Neural progenitor cell (in vitro differentiated cells): ENCODE results near the gene OR5B17. TPM values are rescaled to one million over a fixed set of nuclear protein-coding genes. Genes with fewer than 3 reads are reported as not detected.

Source experiments
- DNase-seq: peaks from one replicate; pipeline ENCODE4 v3.0.0-alpha.2; 2016; ENCODE audit warnings: low spot score
- H2AFZ ChIP-seq: fragments of 200-600 bp; sonication (generic); replicated peaks from 2 replicates; pipeline ENCODE4 v1.6.1; 2016; ENCODE audit warnings: antibody characterized with exemption
- H3F3A ChIP-seq: fragments of 200-600 bp; sonication (generic); 2 replicates; pipeline ENCODE4 v1.6.1; 2016; ENCODE audit warnings: antibody characterized with exemption, low read depth
- H3K27ac ChIP-seq: fragments of 200-600 bp; sonication (generic); 2 replicates; pipeline ENCODE4 v1.5.1; 2016; ENCODE audit warnings: mild to moderate bottlenecking
- H3K27me3 ChIP-seq: fragments of 200-600 bp; sonication (generic); 2 replicates; pipeline ENCODE4 v1.6.1; 2016; ENCODE audit warnings: mild to moderate bottlenecking, moderate library complexity
- H3K36me3 ChIP-seq: fragments of 200-600 bp; sonication (generic); 2 replicates; pipeline ENCODE4 v1.5.1; 2016
- H3K4me1 ChIP-seq: fragments of 200-600 bp; sonication (generic); 2 replicates; pipeline ENCODE4 v1.6.1; 2016; ENCODE audit warnings: mixed run types
- H3K4me2 ChIP-seq: fragments of 200-600 bp; sonication (generic); 2 replicates; pipeline ENCODE4 v1.6.1; 2016
- H3K4me3 ChIP-seq: fragments of 200-600 bp; sonication (generic); 2 replicates; pipeline ENCODE4 v1.5.1; 2016
- H3K79me2 ChIP-seq: fragments of 200-600 bp; sonication (generic); 2 replicates; pipeline ENCODE4 v1.6.1; 2016; ENCODE audit warnings: low read depth
- H3K9ac ChIP-seq: fragments of 200-600 bp; sonication (generic); 2 replicates; pipeline ENCODE4 v1.6.1; 2016
- H3K9me3 ChIP-seq: fragments of 200-600 bp; sonication (generic); 2 replicates; pipeline ENCODE4 v1.5.1; 2016; ENCODE audit warnings: low read depth
- H4K20me1 ChIP-seq: fragments of 200-600 bp; sonication (generic); 2 replicates; pipeline ENCODE4 v1.6.1; 2016; ENCODE audit warnings: low read depth
- H3K27ac Mint-ChIP-seq: 3 replicates; pipeline ENCODE4 v1.8.0; 2021; ENCODE audit warnings: mixed read lengths
- H3K27me3 Mint-ChIP-seq: 2 replicates; pipeline ENCODE4 v1.8.0; 2022; ENCODE audit warnings: low read depth, mild to moderate bottlenecking, inconsistent platforms, moderate library complexity, mixed read lengths; ENCODE audit not compliant: insufficient read depth
- H3K36me3 Mint-ChIP-seq: 3 replicates; pipeline ENCODE4 v1.8.0; 2021; ENCODE audit warnings: mixed read lengths
- H3K4me1 Mint-ChIP-seq: 3 replicates; pipeline ENCODE4 v1.8.0; 2021; ENCODE audit warnings: mixed read lengths
- H3K4me3 Mint-ChIP-seq: 3 replicates; pipeline ENCODE4 v1.8.0; 2021; ENCODE audit warnings: mild to moderate bottlenecking, moderate library complexity, mixed read lengths
- H3K9me3 Mint-ChIP-seq: 3 replicates; pipeline ENCODE4 v1.8.0; 2020; ENCODE audit warnings: mixed read lengths
- EZH2 ChIP-seq: fragments of 200-600 bp; sonication (generic); IDR thresholded peaks from 2 replicates; pipeline ENCODE4 v1.6.1; 2017; ENCODE audit warnings: antibody characterized with exemption, mild to moderate bottlenecking, moderate library complexity
- EZH2phosphoT487 ChIP-seq: fragments of 200-600 bp; sonication (generic); IDR thresholded peaks from 2 replicates; pipeline ENCODE4 v1.6.1; 2017; ENCODE audit warnings: antibody characterized with exemption
- total RNA-seq: library from RNA; depleted of rRNA; stranded (reverse); fragments of >200 nt; gene quantifications from 2 replicates; pipeline ENCODE4 v1.2.3, GENCODE V29; 2015; ENCODE audit warnings: low replicate concordance
- TF ChIP-seq, protein P1 (sequence below): fragments of 200-600 bp; sonication (generic); IDR thresholded peaks from 2 replicates; pipeline ENCODE4 v1.5.1; 2017; ENCODE audit warnings: antibody characterized with exemption, mild to moderate bottlenecking

Gene OR5B17
- total RNA-seq, 1 donor from 2014 or later: not detected

DNA sequence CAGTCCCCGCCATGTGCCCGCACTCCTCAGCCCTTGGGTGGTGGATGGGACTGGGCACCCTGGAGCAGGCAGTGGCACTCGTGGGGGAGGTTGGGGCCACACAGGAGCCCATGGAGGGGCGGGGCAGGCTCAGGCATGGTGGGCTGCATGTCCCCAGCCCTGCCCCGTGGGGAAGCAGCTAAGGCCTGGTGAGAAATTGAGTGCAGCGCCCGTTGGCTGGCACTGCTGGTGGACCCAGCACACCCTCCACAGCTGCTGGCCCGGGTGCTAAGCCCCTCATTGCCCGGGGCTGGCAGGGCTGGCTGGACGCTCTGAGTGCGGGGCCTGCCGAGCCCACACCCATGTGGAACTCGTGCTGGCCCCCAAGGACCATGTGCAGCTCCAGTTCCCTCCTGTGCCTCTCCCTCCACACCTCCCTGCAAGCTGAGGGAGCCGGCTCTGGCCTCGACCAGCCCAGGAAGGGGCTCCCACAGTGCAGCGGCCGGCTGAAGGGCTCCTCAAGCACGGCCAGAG lies 31.7 kb upstream of the OR5B17 start:
- no peak overlapping the region for H3K4me2 ChIP-seq
- no peaks in the 10 kb centered on the region for H3K27me3 Mint-ChIP-seq
- no peak overlapping the region for H2AFZ ChIP-seq
- no peaks in the 10 kb centered on the region for H3F3A ChIP-seq
- H3K4me1 Mint-ChIP-seq: no peaks in the 10 kb centered on the region
- DNase-seq: no peak
- H3K27me3 ChIP-seq: no peaks in the 10 kb centered on the region
- H4K20me1 ChIP-seq: no peaks in the 10 kb centered on the region
- H3K4me1 ChIP-seq: no peaks in the 10 kb centered on the region
- H3K27ac Mint-ChIP-seq: no peak overlapping the region
- no peaks in the 10 kb centered on the region for H3K36me3 Mint-ChIP-seq
- no peak overlapping the region for H3K4me3 ChIP-seq
- H3K4me3 Mint-ChIP-seq: no peak overlapping the region
- no peak overlapping the region for H3K9ac ChIP-seq
- H3K9me3 Mint-ChIP-seq: peaks cover 10% of the 10 kb centered on the region
- H3K36me3 ChIP-seq: no peaks in the 10 kb centered on the region
- peaks cover 3% of the 10 kb centered on the region for H3K9me3 ChIP-seq
- H3K27ac ChIP-seq: no peak overlapping the region
- TF ChIP-seq EZH2phosphoT487 (no peak), EZH2 (no peak)
- TF ChIP-seq, protein P1, sequence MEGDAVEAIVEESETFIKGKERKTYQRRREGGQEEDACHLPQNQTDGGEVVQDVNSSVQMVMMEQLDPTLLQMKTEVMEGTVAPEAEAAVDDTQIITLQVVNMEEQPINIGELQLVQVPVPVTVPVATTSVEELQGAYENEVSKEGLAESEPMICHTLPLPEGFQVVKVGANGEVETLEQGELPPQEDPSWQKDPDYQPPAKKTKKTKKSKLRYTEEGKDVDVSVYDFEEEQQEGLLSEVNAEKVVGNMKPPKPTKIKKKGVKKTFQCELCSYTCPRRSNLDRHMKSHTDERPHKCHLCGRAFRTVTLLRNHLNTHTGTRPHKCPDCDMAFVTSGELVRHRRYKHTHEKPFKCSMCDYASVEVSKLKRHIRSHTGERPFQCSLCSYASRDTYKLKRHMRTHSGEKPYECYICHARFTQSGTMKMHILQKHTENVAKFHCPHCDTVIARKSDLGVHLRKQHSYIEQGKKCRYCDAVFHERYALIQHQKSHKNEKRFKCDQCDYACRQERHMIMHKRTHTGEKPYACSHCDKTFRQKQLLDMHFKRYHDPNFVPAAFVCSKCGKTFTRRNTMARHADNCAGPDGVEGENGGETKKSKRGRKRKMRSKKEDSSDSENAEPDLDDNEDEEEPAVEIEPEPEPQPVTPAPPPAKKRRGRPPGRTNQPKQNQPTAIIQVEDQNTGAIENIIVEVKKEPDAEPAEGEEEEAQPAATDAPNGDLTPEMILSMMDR: no peak
- no peaks in the 10 kb centered on the region for H3K79me2 ChIP-seq

DNA sequence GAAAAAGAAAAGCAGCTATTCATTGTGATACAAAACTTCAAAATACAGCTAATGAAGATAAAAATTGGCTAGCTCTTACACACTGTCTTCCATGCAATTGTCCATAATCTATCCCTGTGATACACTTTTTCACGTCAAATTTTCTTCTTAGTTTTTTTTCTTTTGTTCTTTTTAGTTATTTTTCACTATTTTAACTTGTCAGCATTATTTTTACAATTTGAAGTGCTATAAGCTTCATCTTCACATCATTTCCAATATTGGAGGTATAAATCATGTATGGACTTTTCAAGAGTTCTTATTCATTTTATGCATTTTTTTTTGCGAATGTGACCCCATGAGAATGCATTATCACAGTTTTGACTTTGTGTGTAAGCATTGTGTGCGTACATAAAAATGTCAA lies 4.1 kb downstream of the OR5B17 start:
- no peak for TF ChIP-seq EZH2phosphoT487
- TF ChIP-seq EZH2: no peak
- TF ChIP-seq, protein P1: no peak
- Histone ChIP-seq H3K36me3 (no peaks in the 10 kb centered on the region), H3K4me3 (no peak overlapping the region), H3K4me2 (no peak overlapping the region), H3K79me2 (no peaks in the 10 kb centered on the region), H3K9ac (no peak overlapping the region), H3K4me1 (no peaks in the 10 kb centered on the region), H3K27me3 (no peaks in the 10 kb centered on the region), H2AFZ (no peak overlapping the region), H3K27ac (no peak overlapping the region), H3F3A (no peaks in the 10 kb centered on the region), H4K20me1 (no peaks in the 10 kb centered on the region), H3K9me3 (no peaks in the 10 kb centered on the region)
- Mint-ChIP-seq H3K36me3 (no peaks in the 10 kb centered on the region), H3K27ac (no peak overlapping the region), H3K4me1 (no peaks in the 10 kb centered on the region), H3K27me3 (no peaks in the 10 kb centered on the region), H3K9me3 (no peaks in the 10 kb centered on the region), H3K4me3 (no peak overlapping the region)
- no peak for DNase-seq

DNA sequence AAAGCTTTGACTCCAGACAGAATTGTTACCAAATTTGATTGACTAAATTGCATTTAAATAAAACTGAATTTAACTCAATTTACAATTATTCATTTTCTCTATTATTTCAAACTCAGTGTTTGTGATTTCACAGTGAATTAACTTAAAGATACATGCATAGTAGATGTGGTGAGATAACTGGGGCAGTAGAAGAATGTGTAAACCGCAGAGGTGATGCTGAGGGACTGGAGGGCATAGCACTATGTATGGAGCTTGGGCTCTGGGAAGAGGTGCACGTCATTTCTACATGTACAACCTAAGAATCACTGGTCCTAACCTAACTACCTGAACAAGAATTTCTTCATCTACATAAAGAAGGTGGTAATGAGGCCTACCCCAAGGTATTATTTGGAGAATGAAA lies 13.7 kb downstream of the OR5B17 start:
- Histone ChIP-seq H3K4me2 (no peak overlapping the region), H2AFZ (no peak overlapping the region), H3K4me3 (no peak overlapping the region), H3K36me3 (no peaks in the 10 kb centered on the region), H3K9me3 (peaks cover 5% of the 10 kb centered on the region), H3K4me1 (no peaks in the 10 kb centered on the region), H3F3A (no peaks in the 10 kb centered on the region), H3K27ac (no peak overlapping the region), H3K27me3 (no peaks in the 10 kb centered on the region), H3K9ac (no peak overlapping the region), H3K79me2 (no peaks in the 10 kb centered on the region), H4K20me1 (no peaks in the 10 kb centered on the region)
- Mint-ChIP-seq H3K4me1 (no peaks in the 10 kb centered on the region), H3K27me3 (no peaks in the 10 kb centered on the region), H3K27ac (no peak overlapping the region), H3K9me3 (no peaks in the 10 kb centered on the region), H3K4me3 (no peak overlapping the region), H3K36me3 (no peaks in the 10 kb centered on the region)
- TF ChIP-seq EZH2phosphoT487 (no peak), EZH2 (no peak)
- TF ChIP-seq, protein P1: no peak
- no peak for DNase-seq
